Neural cell (in vitro differentiated cells): ENCODE measurements around the gene ENG. TPM values are rescaled to one million over a fixed set of nuclear protein-coding genes. Genes with fewer than 3 reads are reported as not detected.

Experiments used
- H2AFZ ChIP-seq: fragments of 200-600, 300-800 bp; sonication (generic), shearing (Covaris generic); 2 replicates; pipeline ENCODE4 v1.6.0; 2014; ENCODE audit warnings: low read depth, mild to moderate bottlenecking, antibody characterized with exemption, low read length, moderate library complexity
- H3F3A ChIP-seq: fragments of 200-600 bp; shearing (Covaris generic); 2 replicates; pipeline ENCODE4 v1.6.1; 2016; ENCODE audit warnings: mild to moderate bottlenecking, moderate library complexity, mixed read lengths, antibody characterized with exemption, low read length; ENCODE audit not compliant: insufficient read depth, poor library complexity, severe bottlenecking
- H3K27ac ChIP-seq: fragments of 200-600, 300-800 bp; sonication (generic), shearing (Covaris generic); 2 replicates; pipeline ENCODE4 v1.5.1; 2014; ENCODE audit warnings: mild to moderate bottlenecking, low read length, moderate library complexity
- H3K27me3 ChIP-seq: fragments of 300-800, 200-600 bp; sonication (generic), shearing (Covaris generic); 2 replicates; pipeline ENCODE4 v1.6.0; 2014; ENCODE audit warnings: mild to moderate bottlenecking, low read depth, low read length, moderate library complexity; ENCODE audit not compliant: insufficient read depth
- H3K36me3 ChIP-seq: fragments of 300-800, 200-600 bp; sonication (generic), shearing (Covaris generic); 2 replicates; pipeline ENCODE4 v1.5.1; 2014; ENCODE audit warnings: mild to moderate bottlenecking, antibody characterized with exemption, low read length, moderate library complexity; ENCODE audit not compliant: insufficient read depth
- H3K4me2 ChIP-seq: fragments of 300-800, 200-600 bp; sonication (generic), shearing (Covaris generic); 2 replicates; pipeline ENCODE4 v1.6.0; 2014; ENCODE audit warnings: mild to moderate bottlenecking, low read length
- H3K4me3 ChIP-seq: fragments of 300-800, 200-600 bp; sonication (generic), shearing (Covaris generic); 2 replicates; pipeline ENCODE4 v1.5.1; 2014; ENCODE audit warnings: mild to moderate bottlenecking, low read length, moderate library complexity
- H3K79me2 ChIP-seq: fragments of 200-600 bp; shearing (Covaris generic); replicated peaks from 2 replicates; pipeline ENCODE4 v1.6.0; 2014; ENCODE audit warnings: mild to moderate bottlenecking, low read length, moderate library complexity; ENCODE audit not compliant: insufficient read depth
- H3K9ac ChIP-seq: fragments of 300-800, 200-600 bp; sonication (generic), shearing (Covaris generic); 2 replicates; pipeline ENCODE4 v1.6.1; 2016; ENCODE audit warnings: mild to moderate bottlenecking, low read length, mixed read lengths
- H3K9me2 ChIP-seq: fragments of 200-600 bp; shearing (Covaris generic); 2 replicates; pipeline ENCODE4 v1.6.1; 2016; ENCODE audit warnings: mild to moderate bottlenecking, low read length, mixed read lengths; ENCODE audit not compliant: insufficient read depth
- H3K9me3 ChIP-seq: fragments of 200-600, 300-800 bp; sonication (generic), shearing (Covaris generic); 2 replicates; pipeline ENCODE4 v1.6.1; 2016; ENCODE audit warnings: mild to moderate bottlenecking, mixed run types, low read length, moderate library complexity, mixed read lengths
- H4K20me1 ChIP-seq: fragments of 200-600 bp; shearing (Covaris generic); 2 replicates; pipeline ENCODE4 v1.6.1; 2016; ENCODE audit warnings: mild to moderate bottlenecking, mixed run types; ENCODE audit not compliant: insufficient read depth
- CTCF ChIP-seq: fragments of 450-650 bp; IDR thresholded peaks from 2 replicates; pipeline ENCODE4 v1.5.1; 2014; ENCODE audit warnings: antibody characterized with exemption, mild to moderate bottlenecking, moderate library complexity; ENCODE audit not compliant: poor library complexity, severe bottlenecking
- EP300 ChIP-seq: fragments of 450-650 bp; conservative IDR thresholded peaks from 2 replicates; pipeline ENCODE4 v1.6.1; 2014; ENCODE audit warnings: antibody characterized with exemption, mild to moderate bottlenecking, moderate library complexity; ENCODE audit not compliant: poor library complexity, severe bottlenecking
- EZH2 ChIP-seq: fragments of 200-600, 300-800 bp; shearing (Covaris generic), sonication (generic); IDR thresholded peaks from 2 replicates; pipeline ENCODE4 v1.6.1; 2014; ENCODE audit warnings: antibody characterized with exemption, low read length, borderline replicate concordance, mild to moderate bottlenecking; ENCODE audit not compliant: insufficient read depth, poor library complexity, severe bottlenecking
- MXI1 ChIP-seq: fragments of 450-650 bp; conservative IDR thresholded peaks from 2 replicates; pipeline ENCODE4 v1.6.1; 2014; ENCODE audit warnings: antibody characterized with exemption, mild to moderate bottlenecking; ENCODE audit not compliant: poor library complexity, severe bottlenecking
- POLR2AphosphoS5 ChIP-seq: IDR thresholded peaks from 2 replicates; pipeline ENCODE4 v1.6.1; 2012
- RAD21 ChIP-seq: fragments of 450-650 bp; conservative IDR thresholded peaks from 2 replicates; pipeline ENCODE4 v1.6.1; 2014; ENCODE audit warnings: antibody characterized with exemption, mild to moderate bottlenecking, moderate library complexity
- REST ChIP-seq: IDR thresholded peaks from 2 replicates; pipeline ENCODE4 v1.6.1; 2012; ENCODE audit warnings: borderline replicate concordance
- SMC3 ChIP-seq: fragments of 450-650 bp; conservative IDR thresholded peaks from 2 replicates; pipeline ENCODE4 v1.6.1; 2014; ENCODE audit warnings: antibody characterized with exemption, mild to moderate bottlenecking, moderate library complexity; ENCODE audit not compliant: poor library complexity
- TAF1 ChIP-seq: IDR thresholded peaks from 2 replicates; pipeline ENCODE4 v1.6.1; 2012; ENCODE audit warnings: low read depth
- polyA plus RNA-seq: library from polyadenylated mRNA; depleted of rRNA; stranded (reverse); fragments of >200 nt; gene quantifications from 2 replicates; pipeline ENCODE4 v1.2.3, GENCODE V29; 2014

The ENG gene
- polyA plus RNA-seq, 1 donor from 2014 or later = not detected

- Histone ChIP-seq H3K27ac (no peak overlapping the region), H3F3A (no peaks in the 10 kb centered on the region)
Measured at GRCh38 chr9:127796225-127796813, 58.1 kb downstream of the ENG start.

DNA sequence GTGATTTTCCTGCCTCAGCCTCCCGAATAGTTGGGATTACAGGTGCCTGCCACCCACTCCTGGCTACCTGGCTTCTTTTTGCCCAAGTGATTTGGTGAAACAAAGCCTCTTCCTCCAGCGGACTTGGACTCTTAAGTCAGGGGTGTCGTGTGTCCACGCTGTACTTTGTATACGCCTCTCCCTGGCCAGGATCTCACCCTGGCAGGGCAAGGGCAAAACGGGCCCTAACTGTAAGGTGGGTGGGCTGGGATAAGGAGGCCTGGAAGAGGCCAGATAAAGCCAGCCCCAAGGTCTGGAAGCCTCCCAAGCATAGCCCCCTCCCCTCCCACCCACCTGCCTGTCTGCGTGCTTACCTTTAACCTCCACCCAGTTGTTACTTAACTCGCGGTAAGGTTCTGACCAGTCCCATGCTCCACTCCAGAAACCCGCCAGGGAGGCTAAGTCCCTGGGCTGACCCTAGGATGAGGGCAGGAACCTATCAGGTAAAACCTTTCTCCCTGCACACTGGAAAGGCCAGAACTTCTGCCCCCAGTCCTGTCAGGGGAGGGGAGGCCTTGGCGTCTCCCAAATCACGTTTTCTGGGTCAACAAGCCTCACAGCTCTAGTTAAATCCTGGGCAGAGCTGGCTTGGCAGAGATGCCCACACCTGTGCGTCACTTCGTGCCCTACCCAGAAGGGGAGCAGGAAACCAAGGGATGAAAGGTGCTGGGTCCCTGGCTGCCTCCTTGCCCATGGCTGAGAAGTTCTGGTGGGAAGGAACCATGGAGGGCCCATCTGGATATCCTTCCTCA lies 60.3 kb downstream of the ENG start:
- Histone ChIP-seq H3K4me3 (no peak overlapping the region), H3K9me3 (no peaks in the 10 kb centered on the region), H2AFZ (no peak overlapping the region), H3K4me2 (no peak overlapping the region), H3K27me3 (no peaks in the 10 kb centered on the region), H3K9me2 (no peaks in the 10 kb centered on the region), H3K27ac (no peak overlapping the region), H3K36me3 (peaks cover 1% of the 10 kb centered on the region), H4K20me1 (no peaks in the 10 kb centered on the region), H3K9ac (no peak overlapping the region), H3K79me2 (no peaks in the 10 kb centered on the region), H3F3A (no peaks in the 10 kb centered on the region)
- TF ChIP-seq MXI1 = no peak
- TF ChIP-seq RAD21 = no peak
- peak; percentile 28 for TF ChIP-seq POLR2AphosphoS5

More at GRCh38 chr9:127796225-127796813, 58.1 kb downstream of the ENG start:
- Histone ChIP-seq H3K9me2 (no peaks in the 10 kb centered on the region), H3K36me3 (no peaks in the 10 kb centered on the region), H3K9me3 (no peaks in the 10 kb centered on the region), H2AFZ (no peak overlapping the region), H3K4me3 (no peak overlapping the region), H3K79me2 (no peaks in the 10 kb centered on the region), H3K4me2 (no peak overlapping the region), H4K20me1 (no peaks in the 10 kb centered on the region), H3K9ac (no peak overlapping the region), H3K27me3 (no peaks in the 10 kb centered on the region)
- TF ChIP-seq EZH2 = no peak

GRCh38 chr9:127793093-127793708 lies 61.3 kb downstream of the ENG start:
- Histone ChIP-seq H3K79me2 (no peaks in the 10 kb centered on the region), H4K20me1 (no peaks in the 10 kb centered on the region), H3K27ac (no peak overlapping the region), H3K27me3 (no peaks in the 10 kb centered on the region), H3K9me2 (no peaks in the 10 kb centered on the region), H3F3A (no peaks in the 10 kb centered on the region), H3K9me3 (no peaks in the 10 kb centered on the region), H3K4me3 (no peak overlapping the region), H2AFZ (no peak overlapping the region), H3K4me2 (no peak overlapping the region), H3K36me3 (peaks cover 7% of the 10 kb centered on the region), H3K9ac (no peak overlapping the region)
- TF ChIP-seq POLR2AphosphoS5 (peak; percentile 37), EZH2 (no peak)

- Histone ChIP-seq H2AFZ (no peak overlapping the region), H3K9me2 (no peaks in the 10 kb centered on the region), H3K27me3 (no peaks in the 10 kb centered on the region), H3K79me2 (peaks cover 4% of the 10 kb centered on the region), H3K4me3 (no peak overlapping the region), H3K9ac (no peak overlapping the region), H3K4me2 (no peak overlapping the region), H3K9me3 (no peaks in the 10 kb centered on the region), H3F3A (no peaks in the 10 kb centered on the region), H3K36me3 (peaks cover 7% of the 10 kb centered on the region), H4K20me1 (no peaks in the 10 kb centered on the region), H3K27ac (no peak overlapping the region)
- TF ChIP-seq EP300 = no peak
- no peak for TF ChIP-seq POLR2AphosphoS5
- TF ChIP-seq SMC3 = no peak
- no peak for TF ChIP-seq RAD21
- no peak for TF ChIP-seq CTCF
- TF ChIP-seq EZH2 = no peak
- no peak for TF ChIP-seq MXI1
- TF ChIP-seq REST = no peak
- TF ChIP-seq TAF1 = no peak
Measured at GRCh38 chr9:127792417-127793031, 61.9 kb downstream of the ENG start.
